ENCODE data around the gene PRAMEF11.
"Not testable (repeated sequence)": the region's sequence is repeated elsewhere in the genome, so short reads cannot be mapped to it uniquely, and the experiment has no call there.

PRAMEF11 gene

GRCh38 chr1:12784729-12785128, 46.5 kb downstream of the PRAMEF11 start:
- H3K4me1 Mint-ChIP-seq (ENCODE audit: low read depth); H3K4me3 Mint-ChIP-seq; H3K27me3 Mint-ChIP-seq; H3K36me3 Mint-ChIP-seq (ENCODE audit: low read depth); H3K27ac Mint-ChIP-seq; intact Hi-C loops (cut with micrococcal nuclease): not testable (repeated sequence)
- peaks cover 16% of the 10 kb centered on the region for H3K9me3 Mint-ChIP-seq

GRCh38 chr1:12783783-12784182, 47.4 kb downstream of the PRAMEF11 start:
- H3K27ac Mint-ChIP-seq; H3K4me3 Mint-ChIP-seq; H3K4me1 Mint-ChIP-seq (ENCODE audit: low read depth); H3K36me3 Mint-ChIP-seq (ENCODE audit: low read depth); H3K27me3 Mint-ChIP-seq; intact Hi-C loops (cut with micrococcal nuclease): not testable (repeated sequence)
- H3K9me3 Mint-ChIP-seq = peaks cover 16% of the 10 kb centered on the region

- H3K4me3 Mint-ChIP-seq; H3K27ac Mint-ChIP-seq; intact Hi-C loops (cut with micrococcal nuclease); H3K36me3 Mint-ChIP-seq (ENCODE audit: low read depth); H3K4me1 Mint-ChIP-seq (ENCODE audit: low read depth); H3K27me3 Mint-ChIP-seq: not testable (repeated sequence)
- peaks cover 16% of the 10 kb centered on the region for H3K9me3 Mint-ChIP-seq
Measured at GRCh38 chr1:12781488-12781887, 49.7 kb downstream of the PRAMEF11 start.

- Mint-ChIP-seq H3K27me3 (peaks cover 5% of the 10 kb centered on the region), H3K27ac (no peak overlapping the region), H3K36me3 (ENCODE audit: low read depth) (no peaks in the 10 kb centered on the region), H3K4me1 (ENCODE audit: low read depth) (no peaks in the 10 kb centered on the region), H3K4me3 (no peak overlapping the region), H3K9me3 (peaks cover 2% of the 10 kb centered on the region)
- intact Hi-C loops (cut with micrococcal nuclease) = no loop called here
Measured at GRCh38 chr1:12778907-12779306, 52.3 kb downstream of the PRAMEF11 start.

- intact Hi-C loops (cut with micrococcal nuclease) = no loop called here
- Mint-ChIP-seq H3K36me3 (ENCODE audit: low read depth) (no peaks in the 10 kb centered on the region), H3K4me1 (ENCODE audit: low read depth) (no peaks in the 10 kb centered on the region), H3K4me3 (no peak overlapping the region), H3K27ac (no peak overlapping the region), H3K27me3 (peaks cover 6% of the 10 kb centered on the region), H3K9me3 (no peaks in the 10 kb centered on the region)
Measured at GRCh38 chr1:12778061-12778460, 53.1 kb downstream of the PRAMEF11 start.

- no peak overlapping the region for H3K4me3 Mint-ChIP-seq
- H3K4me1 Mint-ChIP-seq (ENCODE audit: low read depth) = no peaks in the 10 kb centered on the region
- H3K36me3 Mint-ChIP-seq (ENCODE audit: low read depth) = no peaks in the 10 kb centered on the region
- H3K9me3 Mint-ChIP-seq = no peaks in the 10 kb centered on the region
- intact Hi-C loops (cut with micrococcal nuclease) = no loop called here
- H3K27ac Mint-ChIP-seq = no peak overlapping the region
- H3K27me3 Mint-ChIP-seq = peaks cover 6% of the 10 kb centered on the region
Measured at GRCh38 chr1:12776801-12777557, 54.2 kb downstream of the PRAMEF11 start.

GRCh38 chr1:12775443-12775842, 55.8 kb downstream of the PRAMEF11 start:
- no peaks in the 10 kb centered on the region for H3K9me3 Mint-ChIP-seq
- peaks cover 7% of the 10 kb centered on the region for H3K27me3 Mint-ChIP-seq
- intact Hi-C loops (cut with micrococcal nuclease) = no loop called here
- H3K4me3 Mint-ChIP-seq = no peak overlapping the region
- H3K4me1 Mint-ChIP-seq (ENCODE audit: low read depth) = no peaks in the 10 kb centered on the region
- no peak overlapping the region for H3K27ac Mint-ChIP-seq
- H3K36me3 Mint-ChIP-seq (ENCODE audit: low read depth) = no peaks in the 10 kb centered on the region

- intact Hi-C loops (cut with micrococcal nuclease) = no loop called here
- Mint-ChIP-seq H3K27ac (no peak overlapping the region), H3K9me3 (no peaks in the 10 kb centered on the region), H3K4me1 (ENCODE audit: low read depth) (no peaks in the 10 kb centered on the region), H3K27me3 (peaks cover 11% of the 10 kb centered on the region), H3K36me3 (ENCODE audit: low read depth) (no peaks in the 10 kb centered on the region), H3K4me3 (no peak overlapping the region)
Measured at GRCh38 chr1:12774801-12775345, 56.3 kb downstream of the PRAMEF11 start.

Measured in dendritic cell treated with granulocyte-macrophage colony-stimulating factor and Interleukin-4, amounts not matched to agents 40 ng/mL and 50 ng/mL, for 4 days (primary cell).